Cortex of kidney (tissue), 1 donor: ENCODE measurements around the gene JAM3.

Source experiments
- DNase-seq: peaks from one replicate; lab custom pipeline; 2025; lab: John Stamatoyannopoulos, UW

The JAM3 gene

GRCh38 chr11:134039726-134040385 is 29.0 kb upstream of the JAM3 start:
- DNase-seq, result no peak

- no peak for DNase-seq
Measured at GRCh38 chr11:134040386-134041302, 28.2 kb upstream of the JAM3 start.

- DNase-seq, result no peak
Measured at GRCh38 chr11:134041349-134041748, 27.5 kb upstream of the JAM3 start.

DNA sequence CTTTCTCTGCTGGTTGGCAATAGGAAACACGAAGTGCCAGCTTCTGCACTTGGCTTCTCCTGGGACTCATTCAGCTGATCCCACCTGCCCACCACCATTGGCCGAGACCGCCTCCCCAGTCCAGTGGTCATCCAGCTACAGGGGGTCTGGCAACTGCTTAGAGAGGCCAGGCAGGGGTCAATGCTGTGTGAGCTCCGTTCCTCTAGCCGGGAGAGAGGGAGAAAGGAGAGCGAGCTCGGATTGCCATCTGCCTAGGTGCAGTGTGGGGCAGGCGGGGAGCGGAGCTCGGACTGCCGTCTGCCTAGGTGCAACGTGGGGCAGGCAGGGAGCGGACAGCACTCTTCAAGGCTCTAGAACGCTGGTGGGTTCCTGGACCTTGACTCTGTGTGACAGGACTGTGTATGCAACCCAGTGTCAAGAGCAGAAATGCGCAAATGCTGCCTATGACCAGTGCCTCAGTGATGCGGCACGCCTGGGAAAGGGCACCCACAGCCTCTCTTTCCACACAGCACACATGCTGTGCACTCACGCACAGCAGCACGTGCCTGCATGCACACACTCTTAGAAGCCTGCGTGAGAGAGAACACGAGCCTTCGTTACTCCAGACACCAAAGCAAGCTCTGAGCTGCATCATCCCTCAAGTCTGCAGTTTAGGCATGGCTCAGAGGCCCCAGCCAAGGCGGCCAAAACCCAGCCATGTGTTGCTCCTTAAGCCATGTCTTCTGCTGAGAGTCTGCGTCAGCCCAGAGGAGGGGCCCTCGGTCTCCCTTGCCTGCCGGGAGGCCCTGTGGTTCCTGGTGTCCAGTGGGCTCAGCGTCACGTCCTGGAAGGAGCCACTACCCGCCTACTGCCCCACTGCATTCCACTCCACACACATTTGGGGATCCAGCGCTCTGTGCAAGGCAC is 26.8 kb upstream of the JAM3 start:
- no peak for DNase-seq

GRCh38 chr11:134043821-134044420 is 25.0 kb upstream of the JAM3 start:
- no peak for DNase-seq

DNA sequence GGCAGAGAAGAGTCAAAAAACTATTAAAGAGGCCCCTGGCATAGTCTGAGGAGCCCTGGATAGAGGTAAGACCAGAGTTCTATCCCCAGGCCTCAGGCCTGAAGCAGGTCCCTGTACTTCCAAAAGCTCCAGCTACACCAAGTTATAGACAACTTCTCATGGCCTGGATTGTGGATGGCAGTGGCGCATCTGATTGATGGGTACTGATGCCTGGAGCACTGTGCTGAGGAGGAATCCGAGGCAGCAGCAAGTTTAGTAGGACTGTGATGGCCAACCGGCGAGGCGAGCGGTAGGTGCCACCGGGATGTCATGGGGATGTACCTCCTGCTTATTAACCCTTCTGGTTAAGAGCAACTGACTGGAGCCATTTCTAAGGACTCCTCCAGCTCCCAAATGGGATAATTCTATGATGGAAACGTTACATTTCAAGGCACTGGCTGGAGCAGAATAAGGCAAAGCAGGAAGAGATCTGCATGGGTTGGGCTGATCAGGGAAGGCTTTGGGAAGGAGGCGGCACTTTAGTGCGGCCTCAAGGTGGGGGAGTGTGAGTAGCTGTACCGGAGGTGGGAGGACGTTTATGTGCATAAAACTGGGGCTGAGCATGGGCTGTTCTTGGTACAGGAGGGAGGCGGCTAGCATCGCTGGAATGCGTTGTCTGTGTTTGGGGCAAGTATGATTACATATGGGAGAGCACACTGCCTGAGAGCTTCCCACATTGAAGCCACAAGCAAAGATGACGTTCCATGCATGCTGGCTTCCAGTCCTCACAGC is 24.2 kb upstream of the JAM3 start:
- DNase-seq, result no peak

DNA sequence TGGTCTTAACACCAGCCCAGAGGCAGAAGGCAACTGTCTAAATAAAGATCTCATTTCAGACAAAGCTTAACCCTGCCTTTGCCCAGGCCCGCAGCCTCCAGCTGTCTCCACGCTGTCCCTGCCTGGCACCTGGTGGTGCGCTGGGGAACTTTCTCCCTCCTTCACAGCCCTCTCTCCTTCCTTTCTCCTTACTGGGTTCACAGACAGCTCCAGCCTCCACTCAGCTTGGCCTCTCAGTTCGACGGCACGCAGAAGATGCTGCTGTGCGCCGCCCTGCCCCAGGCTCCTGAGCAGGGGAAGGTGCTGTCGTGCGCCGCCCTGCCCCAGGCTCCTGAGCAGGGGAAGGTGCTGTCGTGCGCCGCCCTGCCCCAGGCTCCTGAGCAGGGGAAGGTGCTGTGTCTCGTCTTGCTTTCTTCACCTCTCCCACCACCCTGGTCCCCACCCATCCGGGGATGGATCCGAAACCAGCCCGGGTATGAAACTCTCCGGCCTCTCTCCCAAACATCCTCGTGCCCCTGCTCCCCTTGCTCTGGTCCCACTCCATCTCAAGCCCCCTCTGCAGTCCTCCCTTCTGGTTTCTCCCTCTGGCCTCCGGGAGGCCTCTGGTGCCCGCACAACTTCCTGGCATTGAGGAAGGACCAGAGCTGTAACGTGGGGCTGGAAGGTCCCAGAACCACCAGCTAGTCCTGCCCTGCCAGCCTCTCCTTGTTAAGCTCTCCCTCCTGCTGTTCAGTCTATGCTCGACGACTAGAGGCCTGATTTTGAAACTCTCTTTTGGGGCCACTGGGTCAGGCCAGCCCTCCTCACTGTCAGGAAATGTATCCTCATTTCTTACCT is 22.9 kb upstream of the JAM3 start:
- no peak for DNase-seq

DNA sequence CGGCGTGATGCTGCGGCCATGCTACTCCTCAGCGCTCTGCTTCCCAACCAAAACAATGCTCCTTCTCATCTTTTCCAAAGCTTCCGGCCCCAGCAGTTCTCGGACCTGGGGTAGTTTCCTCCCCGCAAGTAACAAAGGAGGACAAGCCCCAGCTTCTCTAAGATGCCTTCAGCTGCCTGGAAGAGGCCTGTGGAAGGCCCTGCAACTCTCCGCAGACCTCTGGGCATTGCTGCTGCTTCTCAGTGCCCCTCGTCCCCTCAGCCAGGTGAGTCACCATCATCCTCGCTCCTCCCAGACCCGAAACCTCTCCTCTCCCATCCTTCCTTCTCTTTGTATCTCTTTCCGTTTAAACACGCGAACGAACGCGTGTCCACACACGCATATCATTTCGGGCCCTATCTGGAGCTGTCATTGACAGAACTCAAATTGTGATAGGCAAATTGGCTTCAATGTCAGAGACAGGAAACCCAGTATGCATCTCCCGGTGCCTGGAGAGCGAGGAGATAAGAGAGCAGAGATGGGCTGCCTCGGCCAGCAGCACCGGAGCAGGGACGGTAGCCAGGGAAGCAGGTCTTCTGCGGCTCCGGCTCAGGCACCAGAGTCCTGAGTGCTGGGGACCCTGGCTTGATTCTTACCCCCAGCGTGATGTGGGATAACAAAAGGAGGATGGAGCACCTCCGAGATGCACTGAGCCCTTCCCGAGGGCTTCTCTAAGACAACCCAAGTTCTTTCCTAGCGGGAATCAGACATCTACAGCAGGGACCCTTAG is 22.0 kb upstream of the JAM3 start:
- no peak for DNase-seq

- no peak for DNase-seq
Measured at GRCh38 chr11:134047586-134047999, 21.3 kb upstream of the JAM3 start.

- DNase-seq, result no peak
Measured at GRCh38 chr11:134048028-134048427, 20.8 kb upstream of the JAM3 start.

DNA sequence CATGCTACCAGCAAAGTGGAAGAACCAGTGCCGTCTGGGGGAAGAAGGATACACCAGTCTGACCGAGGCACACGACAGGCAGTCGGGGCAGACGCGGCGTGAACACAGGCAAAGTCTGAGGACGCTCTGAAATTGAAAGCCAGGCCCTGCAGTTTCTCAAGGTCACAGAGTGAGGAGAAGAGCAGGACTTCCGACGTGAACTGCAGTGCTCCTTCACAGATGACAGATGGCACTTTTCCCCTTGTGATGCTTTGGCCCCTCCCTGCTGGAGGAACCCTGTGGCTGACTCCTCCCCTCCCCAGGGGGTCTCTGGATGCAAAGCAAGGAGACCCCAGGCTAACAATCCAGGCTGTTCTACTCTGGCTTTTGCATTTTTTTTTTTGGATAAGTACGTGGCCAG is 19.6 kb upstream of the JAM3 start:
- no peak for DNase-seq

- DNase-seq, result no peak
Measured at GRCh38 chr11:134050541-134051383, 18.1 kb upstream of the JAM3 start.

- no peak for DNase-seq
Measured at GRCh38 chr11:134052395-134052987, 16.4 kb upstream of the JAM3 start.

DNA sequence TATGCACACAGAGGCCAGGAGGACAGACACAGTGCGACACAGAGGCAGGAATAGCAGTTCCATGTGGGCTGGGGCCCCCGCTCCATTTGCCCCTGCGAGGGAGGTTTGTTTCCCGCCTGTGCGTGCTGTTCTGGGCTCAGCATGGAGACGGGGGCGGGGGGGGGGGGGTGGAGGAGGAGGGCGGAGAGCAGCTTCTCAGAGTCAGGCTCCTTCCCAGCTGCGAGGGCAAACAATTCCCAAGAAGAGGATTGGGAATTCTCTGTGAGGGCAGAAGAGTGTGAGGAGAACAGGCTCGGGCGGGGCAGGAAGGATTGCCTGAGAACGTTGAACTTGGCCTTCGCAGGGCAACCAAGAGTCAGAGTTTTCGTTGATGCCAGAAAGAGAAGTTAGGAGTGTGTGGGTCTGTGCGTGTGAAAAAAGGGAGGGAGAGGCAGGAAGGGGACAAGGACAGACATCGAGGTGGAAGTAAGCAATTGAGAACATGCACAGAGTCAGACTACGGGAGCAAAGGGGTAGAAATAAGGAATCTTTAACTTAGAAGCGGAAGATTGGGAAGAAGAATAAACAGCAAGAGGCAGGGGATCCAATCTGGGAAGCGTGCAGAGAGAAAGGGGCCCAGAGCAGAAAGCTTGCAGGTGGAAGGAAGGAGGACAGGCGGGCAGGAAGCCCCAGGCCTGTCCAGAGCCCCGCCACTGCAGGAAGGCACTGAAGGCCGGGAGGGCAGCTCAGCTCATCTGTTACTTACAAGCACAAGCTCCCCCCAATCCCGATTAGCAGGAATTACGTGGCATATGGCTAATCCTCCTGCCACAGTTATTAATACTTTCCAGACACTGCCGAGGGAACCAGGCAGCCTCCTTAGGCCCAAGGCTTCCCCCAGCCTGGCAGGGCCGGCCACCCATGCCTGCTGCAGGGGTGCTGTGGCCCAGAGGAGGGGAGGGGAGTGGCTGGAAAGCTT is 15.6 kb upstream of the JAM3 start:
- DNase-seq, result no peak

- DNase-seq, result no peak
Measured at GRCh38 chr11:134055029-134055428, 13.8 kb upstream of the JAM3 start.

GRCh38 chr11:134060316-134060715 is 8.6 kb upstream of the JAM3 start:
- DNase-seq, result no peak
